ENCODE results near the gene ZNRD2.

Gene ZNRD2

DNA sequence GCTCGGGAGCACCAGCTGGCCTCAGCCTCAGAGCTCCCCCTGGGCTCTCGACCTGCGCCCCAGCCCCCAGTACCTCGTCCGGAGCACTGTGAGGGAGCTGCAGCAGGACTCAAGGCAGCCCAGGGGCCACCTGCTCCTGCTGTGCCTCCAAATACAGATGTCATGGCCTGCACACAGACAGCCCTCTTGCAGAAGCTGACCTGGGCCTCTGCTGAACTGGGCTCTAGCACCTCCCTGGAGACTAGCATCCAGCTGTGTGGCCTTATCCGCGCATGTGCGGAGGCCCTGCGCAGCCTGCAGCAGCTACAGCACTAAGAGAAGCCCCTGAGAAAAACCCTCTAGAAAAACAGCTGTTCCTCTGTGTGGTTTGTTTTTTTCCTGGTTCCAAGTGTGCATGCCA lies 1.1 kb downstream of the ZNRD2 start:
- H3K4me2 ChIP-seq, result peak overlapping the region; percentile 98 to 100 (median 99)
- peaks cover 0 to 17% (median 3%) of the 10 kb centered on the region in 11 experiments; a peak in 8 of 22 replicates for H3K36me3 ChIP-seq
- H3K4me1 ChIP-seq, result peaks cover 61 to 69% (median 66%) of the 10 kb centered on the region in 10 experiments
- H3K9ac ChIP-seq, result peak overlapping the region; percentile 84 to 96 (median 94); a peak in 21 of 22 replicates
- H3K9me3 ChIP-seq (replicated peaks in 1 of 11), result no peaks in the 10 kb centered on the region
- TF ChIP-seq Cebpa-rat (IDR thresholded peaks at IDR 0.05), result no peak
- peaks cover 8 to 44% (median 29%) of the 10 kb centered on the region in 11 experiments; a peak in 20 of 22 replicates for H4K20me1 ChIP-seq
- H3K27me3 ChIP-seq, result no peaks in the 10 kb centered on the region
- peak overlapping the region in 8 of 11 experiments; percentile 76 to 93 (median 89); a peak in 10 of 22 replicates for H3K27ac ChIP-seq
- peak overlapping the region; percentile 88 to 99 (median 92) for H3K4me3 ChIP-seq

DNA sequence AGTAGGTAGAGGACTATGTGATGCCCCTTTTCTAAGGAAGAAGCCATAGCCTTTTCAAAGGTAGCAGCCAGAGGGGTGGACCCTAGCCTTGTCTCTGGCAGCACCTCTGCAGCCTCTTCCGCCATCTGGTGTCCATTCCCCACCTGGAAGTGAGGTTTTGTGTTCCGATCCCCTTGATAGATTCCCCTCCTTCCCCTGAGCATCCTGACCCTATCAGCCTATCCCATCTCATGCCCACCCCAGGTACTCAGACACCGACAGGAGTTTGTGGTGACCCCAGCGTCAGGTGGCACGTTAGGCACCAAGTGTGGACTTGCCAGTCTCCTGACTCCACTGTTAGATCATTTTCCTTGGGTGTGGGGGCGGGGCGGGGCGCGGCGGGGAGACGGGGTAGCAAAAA lies 1.7 kb downstream of the ZNRD2 start:
- no peaks in the 10 kb centered on the region for H3K27me3 ChIP-seq
- H3K4me3 ChIP-seq, result peak overlapping the region; percentile 88 to 99 (median 92)
- peaks cover 8 to 50% (median 31%) of the 10 kb centered on the region in 11 experiments; a peak in 20 of 22 replicates for H4K20me1 ChIP-seq
- peak overlapping the region; percentile 84 to 96 (median 94); a peak in 21 of 22 replicates for H3K9ac ChIP-seq
- H3K27ac ChIP-seq, result peak overlapping the region in 8 of 11 experiments; percentile 76 to 93 (median 88); a peak in 12 of 22 replicates
- peaks cover 0 to 17% (median 3%) of the 10 kb centered on the region in 11 experiments; a peak in 8 of 22 replicates for H3K36me3 ChIP-seq
- peak overlapping the region; percentile 98 to 100 (median 99) for H3K4me2 ChIP-seq
- no peak for TF ChIP-seq Cebpa-rat (IDR thresholded peaks at IDR 0.05)
- peaks cover 56 to 69% (median 66%) of the 10 kb centered on the region in 10 experiments for H3K4me1 ChIP-seq
- H3K9me3 ChIP-seq (replicated peaks in 1 of 11), result no peaks in the 10 kb centered on the region

DNA sequence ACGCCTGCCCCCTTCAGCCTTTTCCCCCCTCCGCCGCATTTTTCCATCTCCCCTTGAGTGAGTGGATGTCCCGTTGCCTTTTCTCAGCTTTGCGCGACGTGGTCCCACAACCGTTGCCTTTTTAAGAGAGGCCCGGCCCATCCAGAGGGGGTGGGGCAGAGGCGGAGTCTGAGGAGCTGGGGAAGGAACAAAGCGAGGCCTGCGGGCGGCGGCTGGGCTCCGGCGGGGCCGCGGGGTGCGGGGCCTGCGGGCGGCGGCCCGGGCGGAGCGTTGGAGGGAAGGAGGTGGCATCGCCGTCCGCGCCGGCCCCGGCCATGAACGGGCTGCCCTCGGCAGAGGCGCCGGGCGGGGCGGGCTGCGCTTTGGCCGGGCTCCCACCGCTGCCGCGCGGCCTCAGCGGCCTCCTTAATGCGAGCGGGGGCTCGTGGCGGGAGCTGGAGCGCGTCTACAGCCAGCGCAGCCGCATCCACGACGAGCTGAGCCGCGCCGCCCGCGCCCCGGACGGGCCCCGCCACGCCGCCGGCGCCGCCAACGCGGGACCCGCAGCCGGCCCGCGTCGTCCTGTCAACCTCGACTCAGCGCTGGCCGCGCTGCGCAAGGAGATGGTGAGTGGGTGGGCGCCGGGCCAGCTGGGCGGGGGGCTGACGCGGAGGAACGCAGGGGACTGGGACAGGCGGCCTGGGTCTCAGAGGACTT lies 2.2 kb downstream of the ZNRD2 start, which contains the start of gene FAM89B:
Gene FAM89B (plus strand): TSS at position 183 of the 696 bp plus-strand sequence. CDS start 132 bp downstream, at position 315.
- peaks cover 50 to 69% (median 66%) of the 10 kb centered on the region in 10 experiments for H3K4me1 ChIP-seq
- H3K9ac ChIP-seq, result peak within 1 kb of the TSS; percentile 84 to 96 (median 94)
- H3K9me3 ChIP-seq (replicated peaks in 1 of 11), result no peaks in the 10 kb centered on the region
- H3K4me2 ChIP-seq, result peak within 1 kb of the TSS; percentile 98 to 100 (median 99)
- H3K36me3 ChIP-seq, result peaks cover 0 to 17% (median 3%) of the 10 kb centered on the region in 11 experiments; a peak in 8 of 22 replicates
- peak within 1 kb of the TSS; percentile 88 to 99 (median 92) for H3K4me3 ChIP-seq
- no peak for TF ChIP-seq Cebpa-rat (IDR thresholded peaks at IDR 0.05)
- H3K27me3 ChIP-seq, result no peaks in the 10 kb centered on the region
- peak within 1 kb of the TSS; percentile 70 to 93 (median 91) for H3K27ac ChIP-seq
- peaks cover 8 to 55% (median 32%) of the 10 kb centered on the region in 11 experiments; a peak in 20 of 22 replicates for H4K20me1 ChIP-seq

DNA sequence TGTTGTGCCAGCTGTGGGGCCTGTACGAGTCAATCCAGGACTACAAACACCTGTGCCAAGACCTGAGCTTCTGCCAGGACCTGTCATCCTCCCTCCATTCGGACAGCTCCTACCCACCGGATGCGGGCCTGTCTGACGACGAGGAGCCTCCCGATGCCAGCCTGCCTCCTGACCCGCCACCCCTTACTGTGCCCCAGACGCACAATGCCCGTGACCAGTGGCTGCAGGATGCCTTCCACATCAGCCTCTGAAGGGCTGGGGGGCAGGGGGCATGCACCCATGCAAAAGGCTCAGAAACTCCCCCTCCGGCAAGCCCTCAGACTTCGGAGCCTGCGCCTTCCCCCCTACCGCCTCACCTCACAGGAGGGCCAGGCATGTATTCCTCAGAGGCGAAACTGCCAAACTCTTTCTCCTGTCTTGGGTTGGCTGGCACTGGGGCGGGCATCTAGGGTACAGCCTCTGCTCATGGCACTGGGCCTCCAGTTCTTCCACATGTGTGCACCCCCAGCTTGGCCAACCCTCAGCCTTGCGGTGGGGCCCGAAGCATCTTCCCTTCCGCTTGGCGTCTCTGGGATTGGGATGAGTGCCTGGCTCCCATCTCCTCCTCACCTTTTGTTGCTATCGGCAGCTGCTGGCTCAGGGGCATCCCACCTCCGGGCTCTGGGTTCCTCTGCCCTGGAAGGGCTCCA lies 3.3 kb downstream of the ZNRD2 start:
- no peak for TF ChIP-seq Cebpa-rat (IDR thresholded peaks at IDR 0.05)
- H3K27me3 ChIP-seq, result no peaks in the 10 kb centered on the region
- peak overlapping the region; percentile 11 to 93 (median 90); a peak in 21 of 22 replicates for H3K27ac ChIP-seq
- peaks cover 50 to 69% (median 66%) of the 10 kb centered on the region in 10 experiments for H3K4me1 ChIP-seq
- peak overlapping the region; percentile 88 to 99 (median 92) for H3K4me3 ChIP-seq
- peaks cover 17 to 66% (median 42%) of the 10 kb centered on the region in 11 experiments; a peak in 21 of 22 replicates for H4K20me1 ChIP-seq
- no peaks in the 10 kb centered on the region for H3K9me3 ChIP-seq (replicated peaks in 1 of 11)
- H3K4me2 ChIP-seq, result peak overlapping the region; percentile 98 to 100 (median 99)
- peak overlapping the region; percentile 84 to 96 (median 94) for H3K9ac ChIP-seq
- H3K36me3 ChIP-seq, result peaks cover 0 to 15% (median 6%) of the 10 kb centered on the region in 11 experiments; a peak in 16 of 22 replicates

DNA sequence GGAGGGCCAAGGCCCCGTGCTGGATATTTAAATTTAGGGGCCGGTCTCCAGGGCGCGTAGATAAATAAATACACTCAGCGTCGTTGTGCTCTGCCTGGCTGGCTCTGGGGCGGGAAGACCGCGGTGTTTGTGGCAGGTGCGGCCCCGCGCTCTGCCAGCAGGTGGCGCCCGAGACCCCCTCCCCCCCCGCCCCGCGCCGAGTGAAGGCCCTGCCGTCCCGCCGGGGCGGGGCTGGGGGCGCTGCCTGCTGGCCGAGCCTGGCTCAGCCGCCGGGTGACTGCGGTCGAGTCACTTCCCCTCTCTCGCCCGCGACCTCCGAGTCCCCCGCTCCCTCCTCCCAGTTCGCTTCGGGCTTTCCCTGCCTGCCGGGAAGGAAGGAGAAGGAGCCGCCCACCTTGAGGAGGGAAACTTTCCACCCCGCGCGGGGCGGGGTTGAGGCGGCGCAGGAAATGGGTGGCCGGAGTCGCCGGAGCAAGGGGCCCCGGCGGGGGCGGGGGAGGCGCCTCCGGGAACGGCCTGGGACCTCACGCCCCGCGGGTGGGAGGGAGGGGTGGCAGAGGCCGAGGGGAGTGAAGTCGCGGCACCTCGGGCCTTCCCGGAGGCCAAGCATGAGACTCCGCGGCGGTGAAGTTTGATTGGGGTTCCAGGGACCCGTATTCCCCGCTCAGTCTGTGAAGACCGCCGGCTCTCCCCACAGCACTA lies 4.0 kb downstream of the ZNRD2 start:
- Histone ChIP-seq H3K9ac (peak overlapping the region; percentile 87 to 96 (median 94)), H3K9me3 (replicated peaks in 1 of 11) (no peaks in the 10 kb centered on the region), H3K27me3 (no peaks in the 10 kb centered on the region), H4K20me1 (peaks cover 25 to 70% (median 45%) of the 10 kb centered on the region in 11 experiments; a peak in 21 of 22 replicates), H3K36me3 (peaks cover 2 to 23% (median 14%) of the 10 kb centered on the region in 11 experiments; a peak in 21 of 22 replicates), H3K27ac (peak overlapping the region; percentile 74 to 93 (median 91)), H3K4me2 (peak overlapping the region; percentile 98 to 100 (median 99)), H3K4me3 (peak overlapping the region; percentile 89 to 99 (median 93)), H3K4me1 (peaks cover 50 to 68% (median 64%) of the 10 kb centered on the region in 10 experiments)
- TF ChIP-seq Cebpa-rat (IDR thresholded peaks at IDR 0.05), result no peak

DNA sequence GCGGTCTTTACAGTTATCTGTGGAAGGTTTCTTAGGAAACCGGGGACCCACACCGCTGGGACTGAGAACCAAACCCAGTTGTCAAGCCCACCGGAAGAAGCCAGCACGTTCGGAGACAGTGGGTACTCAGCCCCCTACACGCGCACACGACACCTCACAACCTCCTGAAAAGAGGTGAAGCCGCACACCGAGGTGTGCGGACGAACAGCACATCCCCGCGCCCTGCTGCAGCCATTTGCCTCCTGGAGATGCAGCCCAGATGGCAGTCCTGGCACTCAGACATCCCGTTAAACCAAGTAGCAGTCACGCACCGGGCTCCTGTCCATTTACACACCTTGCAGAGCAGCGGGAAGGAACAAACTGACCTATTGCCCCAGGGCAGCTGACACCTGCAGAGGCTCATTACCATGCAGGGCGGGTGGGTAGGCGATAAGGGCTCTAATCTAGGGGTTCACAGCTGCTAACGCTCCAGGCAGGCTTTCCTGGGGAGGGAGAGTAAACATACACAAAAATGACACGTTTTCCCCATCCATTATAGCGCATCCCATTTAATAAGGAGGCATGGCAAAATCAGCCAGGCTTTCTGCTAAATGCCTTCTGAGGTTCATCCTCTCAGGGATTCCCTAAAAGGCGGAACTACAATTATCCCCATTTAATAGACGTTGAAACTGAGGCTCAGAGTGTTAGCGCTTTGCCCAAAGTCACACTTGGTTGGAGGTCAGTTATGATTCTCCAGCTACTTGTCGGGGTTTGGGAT lies 4.7 kb downstream of the ZNRD2 start:
- H3K4me1 ChIP-seq, result peaks cover 53 to 69% (median 62%) of the 10 kb centered on the region in 10 experiments
- peaks cover 8 to 30% (median 21%) of the 10 kb centered on the region in 11 experiments for H3K36me3 ChIP-seq
- peaks cover 31 to 70% (median 45%) of the 10 kb centered on the region in 11 experiments; a peak in 21 of 22 replicates for H4K20me1 ChIP-seq
- H3K4me3 ChIP-seq, result peak overlapping the region; percentile 75 to 97 (median 92)
- peak overlapping the region; percentile 65 to 96 (median 88) for H3K9ac ChIP-seq
- no peaks in the 10 kb centered on the region for H3K27me3 ChIP-seq
- no peaks in the 10 kb centered on the region for H3K9me3 ChIP-seq (replicated peaks in 1 of 11)
- H3K27ac ChIP-seq, result peak overlapping the region; percentile 73 to 91 (median 86)
- TF ChIP-seq Cebpa-rat (IDR thresholded peaks at IDR 0.05), result no peak
- H3K4me2 ChIP-seq, result peak overlapping the region; percentile 70 to 100 (median 94)

DNA sequence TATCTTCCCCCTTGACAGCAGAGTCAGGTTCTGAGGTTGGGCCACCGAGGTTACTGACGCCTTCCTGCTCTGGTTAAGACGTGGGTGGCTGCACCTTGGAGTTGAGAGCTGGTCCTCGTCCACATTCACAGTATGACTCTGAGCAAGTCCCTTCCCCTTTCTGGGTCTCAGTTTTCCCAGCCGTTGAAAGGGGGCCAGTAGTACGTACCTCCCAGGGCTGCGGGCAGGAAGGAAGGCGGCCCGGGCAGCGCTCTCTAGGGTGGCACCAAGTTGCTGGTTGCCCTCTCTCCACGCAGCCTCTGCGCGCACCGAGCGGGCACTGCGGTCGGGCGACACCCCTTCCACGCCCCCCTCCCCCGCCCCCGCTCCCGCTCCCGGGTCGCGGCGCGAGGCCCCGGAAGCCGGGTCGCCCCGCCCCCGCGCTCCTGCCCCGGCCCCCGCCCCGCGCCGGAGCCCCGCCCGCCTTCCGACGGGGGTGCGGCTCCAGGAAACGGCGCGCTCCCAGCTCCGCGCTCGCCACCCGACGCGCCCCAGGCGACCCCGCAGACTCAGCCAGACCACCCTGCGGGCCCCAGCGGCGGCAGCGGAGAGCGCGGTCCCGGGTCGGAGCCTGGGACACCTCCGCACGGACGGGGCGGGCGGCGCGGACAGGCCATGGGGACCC lies 5.4 kb downstream of the ZNRD2 start, which contains the start of gene EHBP1L1:
Gene EHBP1L1 (plus strand): TSS at position 486 of the 664 bp plus-strand sequence. CDS start 250 bp downstream, outside the sequence.
- peak within 1 kb of the TSS; percentile 83 to 96 (median 90) for H3K9ac ChIP-seq
- no peaks in the 10 kb centered on the region for H3K9me3 ChIP-seq (replicated peaks in 1 of 11)
- H3K4me2 ChIP-seq, result peak within 1 kb of the TSS; percentile 93 to 100 (median 99)
- peaks cover 53 to 69% (median 62%) of the 10 kb centered on the region in 10 experiments for H3K4me1 ChIP-seq
- H3K36me3 ChIP-seq, result peaks cover 16 to 37% (median 28%) of the 10 kb centered on the region in 11 experiments
- no peak for TF ChIP-seq Cebpa-rat (IDR thresholded peaks at IDR 0.05)
- peak within 1 kb of the TSS; percentile 75 to 97 (median 92) for H3K4me3 ChIP-seq
- peaks cover 34 to 70% (median 49%) of the 10 kb centered on the region in 11 experiments; a peak in 21 of 22 replicates for H4K20me1 ChIP-seq
- peak within 1 kb of the TSS; percentile 74 to 92 (median 87) for H3K27ac ChIP-seq
- no peaks in the 10 kb centered on the region for H3K27me3 ChIP-seq
